ENCODE data around the gene GALNT2. TPM values are rescaled to one million over a fixed set of nuclear protein-coding genes. Genes with fewer than 3 reads are reported as not detected.
A peak's percentile ranks its signal among the peaks of the same experiment; 100 is the strongest.

Gene GALNT2
- total RNA-seq, 1 experiment from 2014 or later: 114 TPM

GRCh38 chr1:230090194-230090711 lies 23.2 kb downstream of the GALNT2 start:
- Mint-ChIP-seq H3K36me3 (ENCODE audit: insufficient read depth, unreplicated experiment) (peaks cover 8% of the 10 kb centered on the region), H3K4me1 (ENCODE audit: insufficient read depth, unreplicated experiment) (peaks cover 76% of the 10 kb centered on the region), H3K9me3 (ENCODE audit: unreplicated experiment) (no peaks in the 10 kb centered on the region), H3K27ac (ENCODE audit: low read depth, unreplicated experiment) (peak overlapping the region; percentile 80), H3K4me3 (ENCODE audit: unreplicated experiment) (peak overlapping the region; percentile 9), H3K27me3 (ENCODE audit: insufficient read depth, unreplicated experiment) (no peaks in the 10 kb centered on the region)
- DNase-seq (ENCODE audit: unreplicated experiment): peak; percentile 84
- intact Hi-C loops (cut with micrococcal nuclease): no loop called here
- ChIA-PET POLR2A (interaction anchor here (0.7 to 6.4 kb wide), 6 partner anchors 14 to 582 kb away, joined by 3 to 94 read pairs (median 6); partner anchors contain the start of gene NUP133), CTCF (interaction anchor here (0.6 to 1.1 kb wide), 7 partner anchors 14 to 467 kb away, joined by 3 to 7 read pairs (median 4); no protein-coding TSS in a partner anchor)
- TF ChIP-seq CTCF (IDR thresholded peaks at IDR 0.05; ENCODE audit: unreplicated experiment): no peak
- no TSS peak for BruUV-seq (replicated peaks)

DNA sequence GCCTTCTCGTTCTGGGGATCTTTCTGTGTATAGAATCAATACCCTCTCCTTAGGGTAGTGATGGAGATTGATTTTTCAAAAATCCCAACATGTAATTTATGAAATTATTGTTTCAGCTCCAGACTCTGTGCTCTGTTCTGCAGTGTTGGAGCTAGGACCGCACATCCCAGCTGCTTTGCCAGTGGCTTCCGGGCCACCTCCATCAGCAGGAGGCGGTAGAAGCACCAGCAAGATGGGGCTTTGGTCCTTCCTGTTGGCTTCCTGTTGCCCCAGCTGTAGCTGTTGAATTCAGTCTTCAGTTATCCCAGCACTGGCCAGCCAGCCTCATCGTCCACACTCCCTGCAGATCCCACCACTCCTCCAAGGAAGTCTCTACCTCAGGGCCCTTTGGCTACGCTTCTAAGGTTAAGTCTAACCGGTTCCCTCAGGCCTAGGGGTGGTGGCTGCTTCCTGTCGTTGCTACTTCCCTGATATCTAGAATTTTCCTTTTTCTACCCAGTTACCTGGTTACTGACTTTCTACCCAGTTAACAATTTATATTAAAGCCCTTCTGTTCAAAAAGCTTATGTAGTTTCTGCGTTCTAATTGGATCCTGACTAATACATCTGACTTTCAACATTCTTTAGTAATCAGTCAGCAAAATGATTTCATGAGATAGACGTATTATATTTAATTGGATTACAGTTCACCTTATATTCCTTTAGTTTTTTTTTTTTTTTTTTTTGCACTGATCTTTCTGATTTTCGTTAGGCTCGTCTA lies 24.6 kb downstream of the GALNT2 start:
- BruUV-seq (replicated peaks): no TSS peak
- Mint-ChIP-seq H3K36me3 (ENCODE audit: insufficient read depth, unreplicated experiment) (peaks cover 8% of the 10 kb centered on the region), H3K27me3 (ENCODE audit: insufficient read depth, unreplicated experiment) (no peaks in the 10 kb centered on the region), H3K4me1 (ENCODE audit: insufficient read depth, unreplicated experiment) (peaks cover 62% of the 10 kb centered on the region), H3K9me3 (ENCODE audit: unreplicated experiment) (no peaks in the 10 kb centered on the region), H3K4me3 (ENCODE audit: unreplicated experiment) (peak overlapping the region; percentile 19), H3K27ac (ENCODE audit: low read depth, unreplicated experiment) (peak overlapping the region; percentile 80)
- intact Hi-C loops (cut with micrococcal nuclease): no loop called here
- POLR2A ChIA-PET: interaction anchor here (0.7 to 6.4 kb wide), 7 partner anchors 13 to 215 kb away, joined by 3 to 94 read pairs (median 3); no protein-coding TSS in a partner anchor
- peak; percentile 35 for TF ChIP-seq CTCF (IDR thresholded peaks at IDR 0.05; ENCODE audit: unreplicated experiment)
- CTCF ChIA-PET: interaction anchor here (0.6 to 1.1 kb wide), 6 partner anchors 15 to 1807 kb away, joined by 3 to 4 read pairs (median 3); no protein-coding TSS in a partner anchor
- peak; percentile 46 for DNase-seq (ENCODE audit: unreplicated experiment)

DNA sequence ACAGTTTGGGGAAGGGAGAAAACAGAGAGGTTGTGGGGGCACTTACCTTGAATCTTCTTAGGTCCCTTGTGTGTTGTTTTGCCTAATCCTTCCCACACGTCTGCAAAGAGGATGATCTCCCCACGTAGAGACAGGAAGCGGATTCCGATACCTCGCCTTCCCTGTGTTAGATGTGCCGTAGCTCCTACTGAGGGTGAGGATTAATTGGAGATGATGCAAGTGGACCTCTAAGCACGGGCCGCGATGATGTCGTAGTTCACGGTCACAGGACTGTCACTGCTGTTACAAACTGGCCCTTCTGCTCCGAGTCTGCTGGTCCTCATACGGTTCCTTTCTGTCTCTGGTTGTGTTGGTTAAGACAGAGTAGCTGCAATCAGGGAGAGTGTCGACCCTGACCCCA lies 27.7 kb downstream of the GALNT2 start:
- ChIA-PET POLR2A (interaction anchor here (2.1 to 6.4 kb wide), 2 partner anchors 9 to 10 kb away, joined by 10 to 94 read pairs; no protein-coding TSS in a partner anchor), CTCF (interaction anchor here (1.9 kb wide), 1 partner anchor 10 kb away, joined by 8 read pairs; no protein-coding TSS in a partner anchor)
- Mint-ChIP-seq H3K9me3 (ENCODE audit: unreplicated experiment) (no peaks in the 10 kb centered on the region), H3K27ac (ENCODE audit: low read depth, unreplicated experiment) (no peak overlapping the region), H3K4me1 (ENCODE audit: insufficient read depth, unreplicated experiment) (peaks cover 34% of the 10 kb centered on the region), H3K36me3 (ENCODE audit: insufficient read depth, unreplicated experiment) (peaks cover 15% of the 10 kb centered on the region), H3K27me3 (ENCODE audit: insufficient read depth, unreplicated experiment) (no peaks in the 10 kb centered on the region), H3K4me3 (ENCODE audit: unreplicated experiment) (no peak overlapping the region)
- no peak for TF ChIP-seq CTCF (IDR thresholded peaks at IDR 0.05; ENCODE audit: unreplicated experiment)
- DNase-seq (ENCODE audit: unreplicated experiment): no peak
- intact Hi-C loops (cut with micrococcal nuclease): no loop called here
- no TSS peak for BruUV-seq (replicated peaks)

- ChIA-PET CTCF (interaction anchor here (1.0 kb wide), 1 partner anchor 9 kb away, joined by 3 read pairs; no protein-coding TSS in a partner anchor), POLR2A (no interaction called here)
- DNase-seq (ENCODE audit: unreplicated experiment): no peak
- TF ChIP-seq CTCF (IDR thresholded peaks at IDR 0.05; ENCODE audit: unreplicated experiment): no peak
- intact Hi-C loops (cut with micrococcal nuclease): no loop called here
- BruUV-seq (replicated peaks): no TSS peak
- peaks cover 7% of the 10 kb centered on the region for H3K36me3 Mint-ChIP-seq (ENCODE audit: insufficient read depth, unreplicated experiment)
- no peaks in the 10 kb centered on the region for H3K27me3 Mint-ChIP-seq (ENCODE audit: insufficient read depth, unreplicated experiment)
- no peak overlapping the region for H3K27ac Mint-ChIP-seq (ENCODE audit: low read depth, unreplicated experiment)
- H3K4me3 Mint-ChIP-seq (ENCODE audit: unreplicated experiment): no peak overlapping the region
- H3K4me1 Mint-ChIP-seq (ENCODE audit: insufficient read depth, unreplicated experiment): peaks cover 22% of the 10 kb centered on the region
- H3K9me3 Mint-ChIP-seq (ENCODE audit: unreplicated experiment): no peaks in the 10 kb centered on the region
Observed at GRCh38 chr1:230095938-230096337, 28.9 kb downstream of the GALNT2 start.
